ENCODE results near the gene USP9X.

DNA sequence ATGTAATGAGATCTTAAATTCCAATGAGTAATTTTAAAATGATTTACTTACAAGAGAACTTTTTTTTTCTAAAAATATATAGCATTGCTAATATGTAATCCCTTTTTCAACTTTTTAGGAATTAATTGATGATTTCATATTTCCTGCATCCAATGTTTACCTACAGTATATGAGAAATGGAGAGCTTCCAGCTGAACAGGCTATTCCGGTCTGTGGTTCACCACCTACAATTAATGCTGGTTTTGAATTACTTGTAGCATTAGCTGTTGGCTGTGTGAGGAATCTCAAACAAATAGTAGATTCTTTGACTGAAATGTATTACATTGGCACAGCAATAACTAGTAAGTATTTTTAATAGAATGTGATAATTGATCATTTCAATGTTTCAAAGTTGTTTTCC, 113.2 kb downstream of the USP9X start:
- no peak for TF ChIP-seq TAF1 (IDR thresholded peaks at IDR 0.05; ENCODE audit: low read depth, low read length)
- TF ChIP-seq POLR2AphosphoS5 (IDR thresholded peaks at IDR 0.05; ENCODE audit: low read depth, low read length) = no peak
- no peak for TF ChIP-seq RAD21 (IDR thresholded peaks at IDR 0.05 in 1 of 2, conservative IDR thresholded peaks at IDR 0.05 in 1 of 2; ENCODE audit: low read depth in 2 of 2, low read length in 2 of 2)
- no peak for TF ChIP-seq SP2 (IDR thresholded peaks at IDR 0.05; ENCODE audit: low read length)
- TF ChIP-seq EZH2 (IDR thresholded peaks at IDR 0.05; ENCODE audit: low read depth, low read length, severe bottlenecking) = no peak

All from H1 (cell line).